Hematopoietic multipotent progenitor cell treated with erythropoietin and hydrocortisone succinate and interleukin-3 and kit ligand, for 8 days (in vitro differentiated cells): ENCODE measurements around the gene ZNRF3.
"Not testable (repeated sequence)": the region's sequence is repeated elsewhere in the genome, so short reads cannot be mapped to it uniquely, and the experiment has no call there.

Source experiments
- DNase-seq: peaks from one replicate; pipeline ENCODE4 v3.0.0-alpha.2; 2015

ZNRF3 gene

DNA sequence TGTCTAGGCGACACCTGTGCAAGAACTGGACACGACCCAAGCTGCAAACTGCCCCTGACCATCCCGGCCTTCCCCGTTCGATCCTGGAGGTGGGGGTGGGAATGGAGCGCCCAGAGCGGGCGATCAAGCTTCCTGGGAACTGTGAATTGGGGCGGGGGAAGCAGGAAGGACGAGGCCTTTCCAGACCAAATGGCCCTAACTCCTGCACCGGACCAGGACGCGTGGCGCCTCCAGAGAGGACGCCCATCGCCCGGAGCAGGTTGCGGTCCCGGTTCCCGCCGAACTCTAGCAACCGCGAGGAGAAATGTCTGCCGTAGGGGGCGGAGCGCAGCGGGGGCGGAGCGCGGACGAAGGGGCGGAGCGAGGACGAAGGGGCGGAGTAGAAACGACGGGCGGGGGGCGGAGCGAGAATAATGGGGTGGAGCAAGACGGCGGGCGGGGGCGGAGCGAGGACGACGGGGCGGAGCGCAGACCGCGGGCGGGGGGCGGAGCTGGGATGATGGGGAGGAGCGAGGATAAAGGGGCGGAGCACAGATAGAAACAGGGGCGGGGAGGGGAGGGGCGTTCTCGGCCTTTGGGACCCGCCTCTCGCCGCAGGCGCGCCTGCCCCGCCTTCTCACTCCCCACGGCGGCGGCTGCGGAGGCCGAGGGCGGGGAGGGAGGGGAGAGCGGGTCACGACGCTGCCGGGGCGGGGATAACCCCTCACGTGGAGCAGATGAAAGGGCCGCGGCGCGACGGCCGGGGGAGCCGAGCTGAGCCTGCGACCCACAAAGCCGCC is at the start of gene ZNRF3:
Gene ZNRF3, plus strand, starts transcription at position 695 of the 779 bp plus-strand sequence. CDS start 195 bp downstream, outside the sequence.
- peak; percentile 85 for DNase-seq

DNA sequence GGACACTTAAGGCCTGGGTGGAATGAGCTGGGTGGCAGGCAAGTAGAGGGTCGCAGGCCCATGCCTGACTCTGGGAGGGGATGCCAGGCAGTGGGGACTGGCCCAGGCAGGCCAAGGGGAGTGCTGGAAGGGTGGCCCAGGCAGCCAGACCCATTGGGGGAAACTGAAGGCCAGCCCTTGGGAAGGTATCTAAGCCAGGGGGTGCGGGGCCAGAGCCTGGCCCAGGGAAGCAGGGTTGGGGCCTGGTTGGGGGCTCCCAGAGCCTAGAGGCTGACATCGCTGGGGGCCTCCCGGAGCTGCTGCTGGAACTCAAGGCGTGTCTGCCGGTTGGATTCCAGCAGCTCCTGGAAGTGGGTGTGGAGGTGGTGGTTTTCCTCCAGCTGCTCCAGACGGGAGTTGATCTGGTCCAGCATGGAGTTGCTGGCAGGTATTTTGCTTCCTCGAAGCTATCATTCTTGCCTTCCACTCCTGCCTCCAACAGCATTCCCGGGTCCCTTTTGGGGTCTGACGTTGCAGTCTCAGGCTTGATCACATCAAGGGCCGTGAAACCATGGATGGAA is 47.7 kb upstream of the ZNRF3 start:
- no peak for DNase-seq

DNA sequence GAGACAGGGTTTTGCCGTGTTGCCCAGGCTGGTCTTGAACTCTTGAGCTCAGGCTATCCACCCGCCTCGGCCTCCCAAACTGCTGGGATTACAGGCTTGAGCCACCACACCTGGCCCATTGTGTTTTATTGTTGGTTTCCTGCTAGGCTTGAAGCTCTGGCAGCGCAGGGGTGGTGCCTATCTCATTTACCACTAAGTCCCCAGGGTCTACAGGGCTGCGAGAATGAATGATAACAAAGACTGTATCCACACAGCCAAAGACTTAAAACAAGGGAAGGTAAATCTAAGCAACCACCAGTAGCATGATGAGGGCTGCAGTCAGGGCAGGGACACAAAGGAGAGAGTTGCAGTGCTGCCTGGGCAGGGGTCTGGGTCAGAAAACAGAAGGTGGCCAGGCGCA is 45.7 kb upstream of the ZNRF3 start:
- DNase-seq, result no peak

DNA sequence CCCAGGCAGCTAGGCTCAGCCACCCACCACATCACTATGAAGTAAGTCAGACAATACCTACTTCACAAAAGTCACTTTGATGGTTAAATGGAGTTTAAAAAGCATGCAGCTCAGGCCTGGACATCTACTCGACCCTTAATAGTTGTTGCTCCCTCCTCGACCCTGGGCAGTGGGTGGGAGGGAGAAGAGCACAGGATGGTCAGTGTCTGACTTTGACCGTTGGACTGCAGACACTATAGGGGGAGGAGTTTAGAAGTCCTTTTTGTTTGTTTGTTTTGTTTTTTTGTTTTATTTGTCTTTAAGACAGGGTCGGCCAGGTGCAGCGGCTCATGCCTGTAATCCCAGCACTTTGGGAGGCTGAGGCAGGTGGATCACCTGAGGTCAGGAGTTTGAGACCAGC is 44.4 kb upstream of the ZNRF3 start:
- no peak for DNase-seq

DNA sequence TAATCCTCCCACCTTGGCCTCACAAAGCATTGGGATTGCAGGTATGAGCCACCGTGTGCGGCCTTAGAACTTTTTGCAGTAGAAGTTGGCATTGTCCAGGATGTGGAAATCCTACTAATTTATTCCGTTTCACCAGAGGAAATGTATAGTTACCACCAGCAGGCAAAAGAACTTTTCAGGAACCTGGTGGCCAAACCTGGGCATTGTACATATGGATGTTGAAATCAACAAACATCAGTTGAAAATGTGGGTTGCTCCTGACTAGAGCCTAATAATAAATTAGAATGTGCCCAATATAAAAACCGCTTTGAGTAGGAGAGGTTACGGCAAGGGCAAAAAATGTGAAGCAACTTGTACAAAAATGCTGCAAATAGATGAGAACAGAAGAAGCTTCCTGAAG is 42.3 kb upstream of the ZNRF3 start:
- DNase-seq, result no peak

DNA sequence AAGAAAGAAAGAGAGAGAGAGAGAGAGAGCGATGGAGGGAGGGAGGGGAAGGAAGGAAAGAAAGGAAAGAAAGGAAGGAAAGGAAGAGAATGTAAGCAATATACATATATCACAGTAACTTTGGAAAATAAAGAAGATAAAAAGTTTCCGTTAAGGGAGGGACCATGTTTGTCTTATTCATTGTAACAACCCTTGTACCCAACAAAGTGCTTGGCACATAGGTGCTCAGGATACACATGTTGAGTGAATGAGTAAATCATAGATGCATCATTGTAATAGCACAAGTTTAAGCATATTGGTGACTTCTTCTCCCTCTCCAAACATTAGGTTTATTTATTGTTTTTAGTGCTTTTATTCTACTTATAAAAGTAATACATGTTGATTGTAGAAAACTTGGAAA is 39.7 kb upstream of the ZNRF3 start:
- no peak for DNase-seq

DNA sequence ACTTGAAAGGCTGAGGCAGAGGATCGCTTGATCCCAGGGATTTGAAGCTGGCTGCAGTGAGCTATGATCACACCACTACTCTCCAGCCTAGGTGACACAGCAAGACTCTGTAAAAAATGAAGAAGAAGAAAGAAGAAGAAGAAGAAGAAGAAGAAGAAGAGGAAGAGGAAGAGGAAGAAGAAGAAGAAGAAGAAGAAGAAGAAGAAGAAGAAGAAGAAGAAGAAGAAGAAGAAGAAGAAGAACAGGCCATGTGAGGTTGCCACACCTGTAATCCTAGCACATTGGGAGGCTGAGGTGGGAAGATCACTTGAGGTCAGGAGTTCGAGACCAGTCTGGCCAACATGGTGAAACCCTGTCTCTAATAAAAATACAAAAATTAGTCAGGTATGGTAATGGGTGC is 39.1 kb upstream of the ZNRF3 start:
- DNase-seq, result not testable (repeated sequence)

DNA sequence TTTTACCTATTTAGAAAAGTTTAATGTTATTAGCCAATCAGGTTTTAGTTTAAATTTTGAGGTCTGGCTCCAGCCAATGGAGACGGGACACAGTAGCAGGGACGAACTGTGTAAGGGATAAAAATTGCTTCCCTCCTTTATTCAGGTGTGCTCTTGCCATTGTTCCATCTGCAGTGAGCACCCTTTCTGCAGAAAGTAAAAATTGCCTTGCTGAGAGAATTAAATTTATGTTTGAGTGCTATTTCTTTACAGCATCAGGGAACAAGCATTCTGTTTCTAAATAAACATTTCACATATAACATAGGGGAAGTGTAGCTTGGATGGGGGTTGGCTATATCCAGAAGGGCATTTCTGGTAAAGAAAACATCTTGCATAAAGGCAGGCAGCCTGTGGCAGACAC is 36.4 kb upstream of the ZNRF3 start:
- no peak for DNase-seq

DNA sequence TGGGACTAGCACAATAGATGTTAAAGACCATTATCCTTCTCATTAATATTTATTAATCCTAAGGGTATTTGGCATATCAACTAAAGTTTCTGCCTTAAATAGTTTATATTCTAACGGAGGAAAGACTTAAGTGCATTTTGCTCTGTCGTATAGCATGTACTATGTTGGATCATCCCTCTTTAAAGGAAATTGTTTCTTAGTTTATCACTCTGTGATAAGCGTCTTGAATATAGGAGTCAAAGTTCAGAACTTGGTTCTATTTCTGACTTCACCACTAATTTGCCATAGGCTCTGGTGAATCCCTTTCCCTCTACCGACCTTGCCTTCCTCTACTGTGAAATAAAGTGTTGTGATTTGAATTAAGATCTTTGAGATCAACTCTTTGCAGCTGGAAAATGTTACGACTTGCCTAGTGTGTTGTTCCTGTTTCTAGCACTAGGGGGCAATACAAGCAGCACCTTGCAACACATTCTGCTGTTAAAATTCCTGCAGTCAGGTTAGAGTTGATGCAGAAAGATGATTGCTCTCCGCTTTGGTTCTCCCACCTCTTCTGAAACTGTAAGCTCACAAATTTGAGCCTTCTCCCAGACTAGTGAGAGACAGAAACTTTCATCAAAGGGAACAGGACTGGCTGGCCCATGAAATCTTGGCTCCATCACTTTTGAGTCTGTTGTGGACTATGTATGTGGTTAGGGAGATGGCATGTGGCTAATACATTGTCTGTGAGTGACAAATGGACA is 27.8 kb upstream of the ZNRF3 start:
- DNase-seq, result peak; percentile 69

DNA sequence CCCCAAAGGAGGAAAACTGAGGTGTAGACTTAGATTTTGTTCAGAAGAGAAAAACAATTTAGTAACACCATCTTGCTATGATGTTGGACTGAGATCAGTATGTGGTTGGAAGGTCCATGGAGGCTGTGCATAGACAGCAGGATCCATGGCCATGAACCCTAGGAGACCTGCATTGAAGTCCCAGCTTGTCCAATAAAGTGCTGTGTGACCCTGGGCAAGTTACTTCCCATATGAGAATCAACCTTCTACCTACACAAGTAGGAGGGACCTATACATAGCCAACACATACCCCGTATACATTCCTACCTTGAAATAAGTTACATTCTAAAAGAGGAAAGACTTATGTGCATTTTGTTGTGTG is 27.3 kb upstream of the ZNRF3 start:
- DNase-seq, result no peak

DNA sequence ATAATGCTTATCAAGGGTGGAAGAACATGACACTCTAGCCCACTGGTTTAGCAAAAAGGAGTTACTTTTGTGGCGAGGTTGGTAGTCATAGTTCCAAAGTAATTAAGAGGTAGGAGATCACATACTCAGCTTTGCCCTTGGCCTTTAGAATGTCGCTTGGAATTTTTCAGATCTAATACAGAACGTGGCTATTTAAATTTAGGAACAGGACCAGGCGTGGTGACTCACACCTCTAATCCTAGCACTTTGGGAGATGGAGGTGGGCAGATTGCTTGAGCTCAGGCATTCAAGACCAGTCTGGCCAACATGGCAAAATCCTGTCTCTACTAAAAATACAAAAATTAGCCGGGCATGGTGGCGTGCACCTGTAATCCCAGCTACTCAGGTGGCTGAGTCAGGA is 26.1 kb upstream of the ZNRF3 start:
- no peak for DNase-seq

DNA sequence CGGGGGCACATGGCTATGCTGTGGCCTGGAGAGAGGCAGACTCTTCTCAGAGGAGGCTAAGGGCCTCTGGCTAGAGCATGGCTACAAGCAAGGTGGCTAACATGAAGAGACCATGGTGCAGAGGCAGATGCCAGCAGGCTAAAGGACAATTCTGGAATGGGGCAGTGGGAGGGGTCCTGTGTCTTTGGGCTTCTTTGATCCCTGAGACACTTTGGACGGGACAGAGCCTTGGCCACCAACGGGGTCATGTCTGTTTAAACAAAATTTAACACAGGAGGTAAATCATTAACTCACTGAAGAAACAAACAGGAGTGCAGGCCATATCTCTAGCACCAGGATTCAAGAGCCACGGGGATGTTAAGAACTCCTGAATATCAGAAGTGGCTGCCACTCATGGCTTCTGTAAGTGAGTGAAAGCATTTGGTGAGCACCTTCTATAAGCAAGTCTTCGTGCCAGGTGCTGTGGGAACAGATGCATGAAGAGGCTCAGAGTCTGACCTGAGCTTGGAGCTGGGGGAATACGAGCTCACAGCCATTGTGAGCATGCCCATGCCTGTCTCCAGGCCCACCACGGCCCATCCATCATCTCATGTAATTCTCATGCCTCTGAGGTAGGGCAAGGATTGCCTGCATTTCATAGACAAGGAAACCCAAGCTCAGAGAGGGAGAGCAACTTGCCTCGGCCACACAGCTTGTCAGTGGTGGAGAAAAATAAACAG is 18.3 kb upstream of the ZNRF3 start:
- DNase-seq, result no peak

DNA sequence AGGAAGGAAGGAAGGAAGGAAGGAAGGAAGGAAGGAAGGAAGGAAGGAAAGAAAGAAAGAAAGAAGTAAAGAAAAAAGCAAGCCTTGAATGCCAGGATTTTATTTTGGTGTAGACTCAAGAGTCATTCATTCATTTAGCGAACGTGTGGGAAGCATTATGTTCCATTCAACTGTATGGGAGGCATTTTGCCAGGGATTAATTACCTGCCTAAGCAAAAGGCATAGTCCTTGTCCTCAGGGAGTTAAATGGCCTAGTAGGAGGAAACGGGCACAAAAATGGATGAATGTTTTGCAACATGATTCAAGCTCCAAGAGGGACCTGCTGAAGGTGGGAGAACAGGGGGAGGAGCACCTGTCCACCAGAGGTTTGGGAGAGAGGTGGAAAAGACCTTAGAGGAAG is 16.2 kb upstream of the ZNRF3 start:
- DNase-seq, result no peak

DNA sequence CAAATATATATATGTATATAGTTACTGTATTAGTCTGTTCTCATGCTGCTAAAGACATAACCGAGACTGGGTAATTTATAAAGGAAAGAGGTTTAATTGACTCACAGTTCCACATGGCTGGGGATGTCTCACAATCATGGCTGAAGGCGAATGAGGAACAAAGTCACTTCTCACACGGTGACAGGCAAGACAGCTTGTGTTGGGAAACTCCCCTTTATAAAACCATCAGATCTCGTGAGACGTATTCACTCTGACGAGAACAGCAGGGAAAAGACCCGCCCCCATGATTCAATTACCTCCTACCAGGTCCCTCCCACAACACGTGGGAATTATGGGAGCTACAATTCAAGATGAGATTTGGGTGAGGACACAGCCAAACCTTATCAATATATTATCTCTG is 15.0 kb upstream of the ZNRF3 start:
- DNase-seq, result not testable (repeated sequence)

DNA sequence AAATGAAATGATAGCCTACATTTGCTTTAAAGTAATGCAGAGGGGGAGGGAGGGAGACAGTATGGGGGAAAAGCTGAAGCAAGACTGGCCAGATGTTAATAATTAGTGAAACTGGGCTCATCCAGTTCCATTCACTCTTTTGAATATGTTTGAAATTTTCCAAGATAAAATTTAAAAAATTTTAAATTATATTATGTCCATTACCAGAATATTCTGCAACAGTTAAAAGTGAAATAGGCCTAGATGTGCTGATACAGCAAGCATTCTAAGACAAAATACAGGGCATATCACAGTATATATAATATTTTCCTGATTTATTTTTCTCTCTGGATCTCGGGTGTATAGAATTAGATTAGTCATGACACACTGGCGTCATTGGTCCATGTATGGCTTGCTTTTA is 13.6 kb upstream of the ZNRF3 start:
- DNase-seq, result no peak

DNA sequence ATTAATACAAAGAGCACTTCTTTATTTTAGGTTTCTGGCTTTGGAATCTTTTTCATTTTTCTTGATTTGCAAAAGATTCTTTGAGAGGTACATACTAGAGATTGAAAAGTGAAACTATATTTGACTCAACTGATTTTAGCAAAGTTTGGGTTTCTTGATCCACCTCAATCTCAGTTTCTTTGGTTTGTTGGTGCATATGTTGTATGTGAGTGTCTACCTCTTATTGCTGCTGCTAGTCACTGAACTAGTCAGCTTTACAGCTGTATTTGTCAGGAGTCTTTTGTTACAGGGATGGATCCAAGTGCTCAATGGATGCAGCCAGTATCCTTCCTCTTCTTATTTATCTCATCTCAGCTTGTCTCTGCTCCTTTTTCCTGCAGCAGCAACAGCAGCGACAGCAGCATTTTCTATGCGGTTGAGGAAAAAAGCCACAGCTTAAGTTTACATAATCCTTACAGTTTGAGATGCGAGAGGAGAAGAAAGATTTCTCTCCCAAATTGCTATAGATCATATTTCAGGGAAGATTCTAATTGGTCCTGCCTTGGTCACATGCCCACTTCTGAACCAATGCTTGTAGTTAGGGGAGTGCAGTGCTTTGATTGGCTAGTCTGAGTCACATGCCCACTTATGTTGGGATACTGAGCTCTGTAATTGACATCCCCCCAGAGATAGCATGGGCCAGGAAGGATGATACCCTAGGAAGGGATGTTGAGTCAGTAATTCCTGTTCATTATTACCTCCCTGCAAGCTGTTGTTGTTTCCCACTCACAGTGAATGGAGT is 10.0 kb upstream of the ZNRF3 start:
- no peak for DNase-seq

DNA sequence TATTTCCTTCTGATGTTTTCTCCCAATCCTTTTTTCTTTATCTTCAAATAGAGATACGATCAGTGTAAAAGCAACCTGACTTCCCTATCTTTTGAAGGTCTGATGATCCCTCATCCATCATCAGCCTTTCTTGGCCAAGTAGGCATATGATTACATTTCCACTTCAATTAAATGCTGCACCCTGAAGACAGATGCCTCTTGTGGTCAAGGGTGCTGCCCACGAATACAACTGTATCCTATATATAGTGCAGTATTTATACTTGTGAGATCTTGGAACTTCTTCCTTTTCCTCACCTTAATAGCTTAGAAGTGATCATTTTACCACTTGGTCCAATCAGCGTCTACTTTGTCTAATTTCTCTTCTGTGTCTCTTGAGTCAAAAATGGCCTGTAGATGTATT is 9.3 kb upstream of the ZNRF3 start:
- no peak for DNase-seq

DNA sequence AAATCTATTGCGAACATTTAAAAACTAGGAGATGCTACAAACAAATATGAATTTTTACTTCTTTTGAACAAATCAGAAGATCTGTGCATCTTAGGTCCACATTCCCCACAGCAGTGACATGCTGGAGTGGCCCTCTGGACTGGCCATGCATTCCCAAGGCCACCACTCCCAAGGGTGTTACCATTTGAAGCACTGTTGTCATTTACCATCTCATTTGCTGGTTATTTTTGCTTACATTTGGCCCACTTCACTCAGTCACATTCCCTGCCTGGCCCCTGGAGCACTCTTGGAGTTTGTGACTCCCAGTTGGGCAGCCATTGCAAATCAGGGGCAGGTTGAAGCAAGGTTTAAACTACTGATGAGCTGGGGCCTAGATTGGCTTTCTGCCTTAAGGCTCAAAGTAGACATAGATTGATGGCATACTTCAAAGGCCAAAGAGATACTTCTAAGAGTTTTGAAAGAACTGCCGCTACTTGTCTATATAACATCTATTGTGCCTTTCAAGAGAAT is 8.5 kb upstream of the ZNRF3 start:
- no peak for DNase-seq

DNA sequence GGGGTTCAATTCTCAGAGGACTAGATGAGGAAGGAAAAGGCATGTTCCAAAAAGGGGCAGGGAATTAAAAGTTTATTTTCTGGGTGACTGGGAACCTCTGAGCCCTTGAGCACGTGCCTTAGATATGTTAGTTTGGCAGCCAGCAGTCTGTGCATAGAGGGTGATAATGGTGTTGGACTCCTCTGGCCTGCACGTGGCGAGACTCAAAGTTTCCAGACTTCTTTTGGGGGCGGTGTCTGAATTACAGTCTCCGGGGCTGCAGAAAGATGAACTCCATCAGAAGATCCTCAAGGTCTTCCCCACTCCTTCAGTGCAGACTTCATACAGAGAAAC is 861 bp upstream of the ZNRF3 start:
- DNase-seq, result peak; percentile 80

DNA sequence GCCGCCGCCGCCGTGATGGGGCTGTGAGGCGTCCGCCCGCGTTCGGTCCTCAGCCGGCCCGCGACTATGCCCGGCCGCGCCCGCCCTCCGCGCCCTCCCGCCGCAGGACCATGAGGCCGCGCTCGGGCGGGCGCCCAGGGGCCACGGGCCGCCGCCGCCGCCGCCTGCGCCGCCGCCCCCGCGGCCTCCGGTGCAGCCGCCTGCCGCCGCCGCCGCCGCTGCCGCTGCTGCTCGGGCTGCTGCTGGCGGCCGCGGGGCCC is 215 bp downstream of the ZNRF3 start:
- DNase-seq, result no peak

DNA sequence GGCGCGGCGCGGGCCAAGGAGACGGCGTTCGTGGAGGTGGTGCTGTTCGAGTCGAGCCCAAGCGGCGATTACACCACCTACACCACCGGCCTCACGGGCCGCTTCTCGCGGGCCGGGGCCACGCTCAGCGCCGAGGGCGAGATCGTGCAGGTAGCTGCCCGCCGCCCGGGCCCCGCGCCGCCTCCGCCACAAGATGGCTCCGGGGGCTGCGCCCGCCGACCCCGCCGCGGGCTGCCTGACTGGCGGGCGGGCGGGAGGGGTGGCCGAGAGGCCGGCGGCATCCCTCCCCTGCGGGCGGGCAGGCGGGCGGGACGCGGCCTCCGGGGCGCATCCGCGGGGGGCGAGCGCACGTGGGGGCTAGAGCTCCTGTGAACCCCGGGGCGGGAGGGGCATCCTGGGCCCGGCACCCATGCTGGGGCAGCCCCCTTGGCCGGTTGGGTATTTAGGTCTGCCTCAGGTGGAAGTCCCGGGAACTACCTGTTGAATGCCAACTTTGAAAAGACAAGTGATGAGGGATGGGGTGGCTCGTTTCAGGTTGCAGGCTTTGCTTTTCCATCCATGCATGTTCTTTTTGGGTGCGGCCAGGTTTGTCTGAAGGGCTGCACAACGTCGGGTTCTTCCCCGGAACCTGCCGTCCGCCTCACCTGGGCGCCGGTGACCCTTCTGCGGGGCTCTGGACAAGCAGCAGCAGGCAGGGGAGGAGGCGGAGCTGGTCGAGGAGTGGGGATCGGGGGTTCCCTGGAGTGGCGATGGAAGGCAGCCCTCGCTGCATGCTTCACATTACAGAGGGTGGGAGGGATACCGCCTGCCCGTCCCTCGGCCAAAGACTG is 760 bp downstream of the ZNRF3 start:
- DNase-seq, result no peak

DNA sequence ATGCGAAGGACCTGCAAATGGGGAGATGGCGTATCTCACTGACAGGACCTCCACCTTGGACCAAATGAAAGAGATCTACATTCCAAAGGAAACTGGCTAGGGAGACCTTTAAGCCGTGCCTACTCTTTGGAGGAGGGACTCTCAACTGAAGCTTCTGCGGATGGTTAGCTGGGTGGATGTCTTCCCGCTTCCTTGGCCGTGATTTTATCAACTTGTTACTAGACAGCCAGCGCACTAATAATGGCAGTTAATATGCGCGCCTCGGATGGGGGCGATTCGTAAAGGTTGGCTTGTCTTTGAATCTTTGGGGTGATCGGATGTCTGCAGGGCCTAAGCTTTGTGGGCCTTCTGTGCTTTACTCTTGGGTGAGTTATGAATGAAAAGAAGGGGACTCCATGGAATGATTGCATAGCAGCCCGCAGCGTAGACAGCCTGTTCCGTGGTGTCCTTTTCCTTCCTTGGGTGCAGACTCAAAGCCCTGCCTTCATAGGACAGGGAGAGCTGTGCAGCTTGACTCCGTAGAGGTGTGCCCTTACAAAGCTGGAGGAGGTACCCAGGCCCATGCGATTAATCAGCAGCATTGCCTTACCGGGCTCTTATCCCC is 1.5 kb downstream of the ZNRF3 start:
- no peak for DNase-seq
